DMS53 (cell line): ENCODE measurements around the gene RAB6B.

ENCODE experiments used
- DNase-seq: peaks from one replicate; lab custom pipeline; 2025; lab: John Stamatoyannopoulos, UW

The RAB6B gene

DNA sequence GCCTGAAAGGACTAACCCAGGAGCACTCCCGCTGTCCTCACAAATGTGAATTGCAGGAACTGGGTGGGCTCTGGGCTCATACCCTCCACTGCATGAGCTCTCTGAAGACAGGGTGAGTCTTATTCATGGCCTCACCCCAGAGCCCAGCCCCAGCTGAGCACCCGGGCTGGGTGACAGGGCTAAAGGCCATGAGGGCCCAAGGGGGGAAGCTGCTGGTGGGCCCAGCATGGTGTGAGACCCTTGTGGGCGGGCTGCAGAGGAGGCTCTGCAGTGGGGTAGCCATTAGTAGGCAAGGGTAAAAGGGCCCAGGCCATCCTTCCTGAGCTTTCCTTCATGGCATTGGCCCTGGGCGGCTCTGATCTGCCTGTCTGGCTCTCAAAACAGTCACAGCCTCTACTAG, 59.7 kb downstream of the RAB6B start:
- DNase-seq: no peak

DNA sequence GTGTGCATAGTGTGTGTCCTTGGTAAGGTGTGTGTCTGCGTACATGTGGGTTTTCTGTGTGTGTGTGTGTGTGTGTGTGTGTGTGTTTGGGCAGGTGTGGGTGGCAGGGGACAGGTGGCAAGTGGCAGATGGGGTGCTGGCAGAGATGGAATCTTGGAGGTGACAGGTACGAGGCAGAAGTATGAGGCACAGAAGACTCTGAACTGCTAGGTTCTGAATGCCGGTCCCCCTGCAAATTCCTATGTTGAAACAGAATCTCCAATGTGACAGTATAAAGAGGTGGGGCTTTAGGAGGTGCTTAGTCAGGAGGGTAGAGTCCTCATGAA, 60.3 kb downstream of the RAB6B start:
- no peak for DNase-seq

DNA sequence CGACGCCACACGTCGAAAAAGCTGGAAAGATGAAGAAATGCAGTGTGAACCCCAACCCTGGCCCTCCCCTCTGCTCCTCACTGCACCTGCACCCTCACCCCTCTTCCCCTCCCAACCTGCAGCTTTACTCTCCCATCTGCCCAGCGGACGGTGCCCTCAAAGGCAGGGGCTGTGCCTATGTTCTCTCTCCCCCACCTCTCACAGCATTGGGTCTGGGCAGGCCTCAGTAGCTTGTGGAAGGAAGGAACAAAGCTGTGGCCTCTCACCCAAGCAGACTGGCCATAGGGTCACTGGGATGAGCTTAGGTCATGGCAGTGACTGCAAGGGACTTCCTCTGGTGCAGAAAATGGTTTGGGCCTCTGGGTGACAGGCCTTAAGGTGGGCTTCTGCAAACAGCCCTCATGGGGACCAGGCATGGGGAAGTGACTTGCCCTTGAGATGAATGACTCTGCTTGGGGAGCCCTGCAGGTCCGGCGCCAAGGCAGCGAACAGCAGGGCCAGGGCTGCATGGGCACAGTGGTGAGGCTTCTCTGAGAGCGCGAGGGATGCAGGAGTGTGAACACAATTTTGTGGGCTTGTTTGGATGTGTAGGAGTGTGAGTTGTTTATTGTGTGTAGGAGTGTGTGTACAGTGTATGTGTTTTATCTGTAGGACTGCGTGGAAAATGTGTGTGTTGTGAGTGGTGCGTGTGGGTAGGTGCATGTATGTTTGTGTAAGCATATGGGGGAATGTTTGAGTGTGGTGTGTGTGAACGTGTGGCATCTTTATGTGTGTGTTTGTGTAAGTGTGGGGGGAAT, 60.9 kb downstream of the RAB6B start:
- DNase-seq: no peak

DNA sequence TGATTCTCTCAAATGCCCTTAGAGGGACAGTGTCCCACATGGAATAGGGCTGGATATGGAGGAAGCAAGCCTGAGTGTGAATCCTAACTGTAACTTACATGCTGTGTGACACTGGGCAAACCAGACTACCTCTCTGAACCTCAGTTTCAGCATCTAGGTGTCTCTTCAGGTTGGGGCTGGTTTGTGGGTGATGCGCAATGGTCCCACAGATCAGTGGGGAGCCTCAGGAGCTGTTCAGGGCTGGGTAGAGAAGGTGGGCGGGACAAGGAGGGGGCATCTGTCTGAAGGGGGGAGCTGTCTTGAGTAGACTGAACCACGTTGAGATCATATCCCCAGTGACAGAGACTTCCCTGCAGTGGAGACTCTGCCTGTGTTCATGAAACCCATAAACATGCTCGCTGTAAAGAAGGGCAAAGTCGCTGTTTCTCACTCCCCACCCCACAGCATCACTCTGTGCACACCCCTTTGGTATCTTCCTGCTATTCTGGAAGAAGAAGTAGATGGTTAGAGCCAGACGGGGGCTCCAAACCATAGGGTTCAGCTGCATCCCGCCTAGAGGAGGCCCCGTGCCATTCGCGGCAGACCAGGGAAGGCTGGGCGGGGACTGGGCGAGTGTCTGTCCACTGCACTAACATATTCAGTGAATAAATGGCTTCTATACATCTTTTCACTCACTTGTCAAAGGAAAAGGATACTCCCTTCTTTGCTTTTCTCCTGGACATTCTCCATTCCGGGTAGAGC, 61.6 kb downstream of the RAB6B start:
- DNase-seq: no peak

DNA sequence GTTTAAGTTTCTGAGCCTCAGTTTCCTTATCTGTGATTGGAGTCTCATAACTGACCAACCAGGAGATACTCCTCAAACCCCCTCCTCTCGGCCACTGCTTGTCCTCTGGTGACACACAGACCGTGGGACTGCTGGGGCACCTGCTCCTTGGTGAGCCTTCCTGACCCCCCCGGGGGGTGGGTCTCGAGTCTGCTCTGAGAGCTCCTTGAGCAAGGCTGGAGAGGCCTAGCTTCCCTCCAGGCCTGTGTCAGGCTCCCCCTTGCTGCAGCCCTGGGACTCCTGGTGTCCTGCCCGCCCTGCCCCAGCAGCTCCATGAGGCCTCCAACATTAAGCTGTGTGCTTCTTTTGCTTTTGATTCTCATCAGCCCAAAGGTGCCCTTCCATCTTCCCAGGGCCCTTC, 62.4 kb downstream of the RAB6B start:
- DNase-seq: no peak

DNA sequence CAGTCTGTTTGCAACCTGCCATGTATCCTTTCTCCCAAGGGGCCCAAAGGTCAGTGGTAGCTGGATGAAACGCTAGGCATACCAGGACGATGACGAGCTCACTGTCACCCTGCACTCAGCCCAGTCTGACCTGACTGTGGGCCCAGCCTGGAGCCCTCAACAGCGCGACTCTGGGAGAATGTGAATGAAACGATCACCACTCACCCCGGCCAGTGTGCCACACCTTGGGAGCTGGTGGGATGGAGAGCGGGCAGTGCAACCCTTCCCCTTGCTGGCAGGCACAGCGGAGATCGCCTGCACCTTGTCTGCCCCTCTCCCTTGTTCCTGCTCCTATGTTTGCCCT, 62.9 kb downstream of the RAB6B start:
- DNase-seq: no peak

DNA sequence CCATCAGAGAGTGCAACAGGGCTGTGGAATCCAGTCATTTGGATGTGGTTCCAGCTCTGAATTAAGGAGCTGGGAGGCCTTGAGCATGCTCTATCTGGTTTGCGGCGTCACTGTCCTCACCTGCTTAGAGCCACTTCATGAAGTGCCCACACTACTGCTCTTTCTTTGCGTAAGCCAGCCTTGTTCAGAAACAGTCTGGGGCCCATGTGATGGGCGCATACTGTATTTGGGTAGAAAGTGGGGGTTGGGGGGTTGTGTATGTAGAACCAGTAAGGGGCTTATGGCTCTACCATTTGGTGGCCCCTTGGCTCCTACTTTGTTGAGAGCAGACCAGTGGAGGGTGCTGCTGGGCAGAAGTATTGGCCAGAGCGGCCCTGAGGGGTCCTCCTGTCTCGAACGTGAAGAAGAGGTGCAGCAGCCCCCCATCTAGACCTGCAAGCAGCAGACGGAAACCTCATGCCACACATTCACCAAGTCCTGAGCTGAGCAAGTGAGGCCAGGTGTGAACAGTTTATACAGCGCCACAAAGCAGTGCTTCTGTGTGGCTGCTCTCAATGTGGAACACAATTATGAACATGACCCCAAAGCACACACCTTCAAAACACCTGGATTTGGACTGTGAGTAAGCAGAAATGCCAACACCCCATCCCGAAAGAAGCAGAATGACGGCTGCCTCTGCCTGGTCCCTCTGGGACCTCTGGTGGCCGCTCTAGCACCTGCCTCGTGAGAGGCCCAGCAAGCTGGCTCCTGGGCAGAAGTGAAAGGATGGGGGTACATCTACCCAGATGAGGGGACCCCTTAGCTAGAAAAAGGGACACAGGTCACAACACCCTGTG, 63.5 kb downstream of the RAB6B start:
- no peak for DNase-seq

DNA sequence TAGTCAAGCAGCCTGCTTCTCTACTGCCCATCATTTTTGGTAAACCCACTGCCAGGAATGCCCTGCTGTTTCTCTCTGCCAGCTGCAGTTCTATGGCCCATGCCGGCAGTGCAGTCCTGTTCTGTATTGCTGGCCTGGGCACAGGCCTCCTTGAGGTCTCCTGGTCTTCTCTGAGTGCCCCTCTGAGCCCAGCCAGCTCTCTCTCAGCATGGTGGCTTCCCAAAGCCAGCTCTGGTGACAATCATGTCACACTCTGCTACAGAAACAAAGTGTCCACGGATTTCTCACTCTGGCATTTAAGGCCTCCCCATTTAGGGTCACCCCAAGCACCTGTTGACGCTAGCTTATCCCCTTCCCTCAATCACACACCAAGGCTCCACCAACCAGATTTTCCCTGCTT, 65.6 kb downstream of the RAB6B start:
- DNase-seq: no peak

DNA sequence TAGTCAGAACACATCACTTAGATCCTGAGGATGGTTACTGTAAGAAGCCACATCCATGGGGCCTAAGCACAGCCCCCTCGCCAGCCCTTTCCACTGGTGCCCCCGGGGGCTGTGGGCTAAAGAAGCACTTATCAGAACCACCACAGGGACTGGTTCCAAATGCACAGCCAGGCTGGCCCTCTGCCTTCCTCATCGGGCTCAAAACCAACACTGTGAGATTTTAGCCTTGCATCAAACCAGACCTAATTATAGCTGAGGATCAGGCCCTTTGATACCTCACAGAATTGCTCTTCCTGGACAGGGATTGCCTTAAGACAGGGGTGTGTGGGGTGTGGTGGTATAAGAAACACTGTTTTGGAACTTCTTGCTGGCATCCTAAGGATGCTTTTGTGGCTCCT, 66.4 kb downstream of the RAB6B start:
- DNase-seq: no peak

DNA sequence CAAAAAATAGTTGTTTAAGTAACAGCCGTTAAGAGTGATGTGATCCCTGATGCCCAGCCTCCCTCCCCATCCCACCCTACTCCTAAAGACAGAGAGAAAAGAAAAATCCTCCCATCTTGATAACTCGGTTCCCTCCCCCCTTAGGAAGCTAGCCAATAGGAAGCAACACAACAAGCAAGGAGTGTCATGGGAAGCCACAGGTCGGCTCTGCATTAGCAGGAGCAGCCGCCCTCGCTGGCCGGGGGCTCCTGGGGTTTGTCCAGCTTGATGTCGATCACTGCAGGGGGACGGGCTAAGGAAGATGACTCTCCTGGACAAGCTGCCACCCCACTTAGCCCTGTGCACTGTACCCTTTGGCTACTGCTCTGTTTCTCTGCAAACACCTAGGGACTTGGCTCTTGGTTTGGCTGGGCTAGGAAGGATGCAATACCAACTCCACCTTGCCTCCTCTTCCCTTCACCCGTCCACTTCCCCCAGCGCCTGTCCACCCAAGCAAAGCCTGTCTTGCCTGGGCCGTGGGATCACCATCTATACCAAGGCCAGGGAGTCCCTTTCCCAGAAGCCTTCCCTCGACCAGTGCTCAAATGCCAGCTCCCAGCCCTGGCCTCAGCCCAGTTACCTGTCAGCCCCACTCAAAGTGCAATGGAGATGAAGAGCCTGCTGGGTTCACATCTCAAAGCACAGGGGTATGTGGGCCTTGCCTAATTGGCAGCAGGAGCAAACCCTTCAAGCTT, 66.9 kb downstream of the RAB6B start:
- peak; percentile 7 for DNase-seq

DNA sequence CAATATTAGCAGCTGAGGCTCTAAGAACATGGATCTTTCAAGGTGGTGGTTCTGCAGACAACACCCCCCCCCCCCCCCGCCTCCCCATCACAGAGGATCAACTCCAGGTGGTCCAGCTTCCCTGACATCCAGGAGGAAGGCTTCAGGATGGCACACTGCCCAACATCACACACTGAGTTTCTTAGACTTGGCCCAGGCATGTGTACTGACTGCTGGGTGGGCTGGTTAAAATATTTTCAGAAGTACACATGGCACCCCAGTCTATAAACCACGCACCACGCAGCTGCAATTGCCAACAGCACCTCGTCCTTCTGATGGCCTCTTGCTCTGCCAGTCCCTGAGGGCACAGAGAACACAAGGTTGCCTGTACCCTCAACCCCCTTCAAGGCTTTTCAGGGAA, 68.0 kb downstream of the RAB6B start:
- no peak for DNase-seq

DNA sequence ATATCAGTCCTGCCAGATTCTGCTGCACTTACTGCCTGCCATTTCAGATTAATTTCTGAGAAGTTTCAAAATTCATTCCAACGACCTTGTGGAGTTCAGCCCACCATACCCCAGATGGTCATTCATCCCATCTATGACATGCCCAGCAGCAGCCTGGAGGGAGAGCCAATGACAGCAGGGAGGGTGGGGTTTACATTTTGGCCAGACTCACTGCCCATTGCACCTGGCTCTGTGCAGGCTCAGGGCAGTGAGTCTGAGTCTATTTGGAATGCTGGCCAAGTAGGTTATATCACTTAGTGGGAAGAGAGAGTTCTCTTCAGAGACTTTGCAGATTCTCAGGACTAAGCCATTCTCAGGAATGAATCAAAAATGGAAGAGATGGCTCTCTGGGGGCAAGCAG, 68.5 kb downstream of the RAB6B start:
- no peak for DNase-seq

DNA sequence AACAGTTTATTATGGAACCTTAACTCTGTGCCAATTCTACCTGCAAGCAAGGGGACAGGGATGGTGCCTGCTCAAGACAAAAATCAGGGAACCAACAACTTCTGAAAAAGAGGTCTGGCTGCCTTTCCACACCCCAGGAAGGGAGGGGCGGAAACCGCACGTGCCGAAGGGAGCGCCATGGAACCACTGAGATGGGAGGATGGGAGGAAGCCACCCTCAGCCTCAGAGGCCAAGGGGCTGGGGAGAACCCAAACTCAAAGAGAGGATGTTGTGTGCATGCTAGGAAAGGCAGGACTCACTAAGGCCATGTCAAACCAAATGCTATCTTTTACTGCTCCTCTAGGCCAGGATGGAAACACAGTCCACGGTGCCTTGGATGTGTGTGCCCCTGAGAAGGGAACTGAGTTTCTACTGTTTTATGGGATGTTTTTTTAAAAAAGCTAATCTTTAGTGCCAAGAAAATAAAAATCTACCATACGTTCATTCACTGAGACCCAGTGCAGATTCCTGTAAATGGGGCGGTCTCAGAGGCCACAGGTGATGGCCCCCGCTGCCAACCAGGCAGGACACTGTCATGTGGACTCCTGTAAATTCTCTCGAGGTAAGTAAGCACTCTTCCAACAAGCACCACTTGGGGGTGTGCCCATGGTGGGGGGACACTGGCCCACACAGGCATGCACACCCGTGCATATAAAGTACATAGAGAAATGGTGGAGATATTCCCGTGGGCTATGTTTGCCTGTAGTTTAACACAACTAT, 69.5 kb downstream of the RAB6B start:
- no peak for DNase-seq

DNA sequence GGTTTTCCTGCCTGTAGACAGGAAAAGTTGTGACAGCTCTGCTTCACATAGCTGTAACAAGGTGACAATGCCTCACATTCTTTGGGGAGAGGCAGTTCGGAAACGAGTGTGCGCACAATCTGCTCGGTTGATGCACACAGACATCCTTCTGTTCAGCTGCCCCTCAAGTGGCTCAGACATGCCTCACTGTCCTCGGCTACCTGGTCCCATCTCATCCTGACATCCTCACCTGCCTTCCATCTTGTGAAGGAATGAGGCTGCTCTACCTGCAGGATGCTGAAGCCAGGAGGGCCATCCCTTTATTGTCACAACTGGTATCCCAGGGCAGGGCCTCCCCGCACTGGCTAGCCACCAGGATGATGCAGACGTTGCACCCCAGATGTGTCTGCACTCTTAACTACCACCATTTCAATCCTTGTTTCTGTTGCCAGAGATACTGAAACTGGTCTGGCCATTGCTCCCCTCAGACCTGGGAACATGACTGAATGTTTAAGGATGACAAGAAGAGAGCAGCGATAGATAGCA, 70.7 kb downstream of the RAB6B start:
- DNase-seq: no peak

DNA sequence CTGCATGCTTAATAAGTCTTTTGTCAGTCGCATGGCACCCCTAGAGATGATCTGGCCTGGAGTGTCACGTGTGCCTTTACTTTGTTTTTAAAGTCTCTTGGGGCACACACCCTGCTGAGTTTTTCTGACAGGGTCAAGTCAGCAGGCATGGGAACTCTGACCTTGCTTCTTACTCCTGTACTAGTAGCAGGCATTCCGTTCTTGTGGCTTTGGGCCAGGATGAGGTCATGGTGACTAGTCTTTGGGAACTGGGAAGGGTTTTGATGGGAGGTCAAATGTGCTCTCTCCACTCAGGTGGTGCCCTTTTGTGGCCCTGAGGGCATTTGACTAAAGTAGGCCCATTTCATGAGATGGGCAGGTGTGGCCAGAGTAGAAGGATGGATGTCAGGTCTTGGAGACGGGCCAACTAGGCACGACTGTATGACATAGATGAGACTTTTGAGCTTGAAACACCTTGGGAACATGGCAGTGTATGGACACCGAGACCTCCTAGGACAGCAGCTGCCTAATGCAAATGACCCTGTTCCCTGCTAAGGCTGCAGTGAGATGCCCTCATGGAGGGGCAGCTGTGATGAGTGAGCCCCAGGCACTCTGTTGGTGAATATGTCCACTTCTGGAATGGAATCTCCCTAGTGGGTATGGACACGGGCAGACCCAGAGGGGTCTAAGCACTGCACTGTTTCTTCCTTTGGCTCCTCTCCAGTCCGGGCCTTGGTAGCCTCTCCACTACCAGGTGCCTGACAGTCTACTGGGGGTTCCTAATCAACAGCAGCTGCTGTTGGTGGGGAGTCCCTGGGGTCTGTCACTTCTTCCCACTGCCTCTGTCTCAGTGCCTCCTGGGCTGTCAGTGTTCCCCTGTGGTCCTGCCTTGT, 73.7 kb downstream of the RAB6B start:
- peak; percentile 87 for DNase-seq

DNA sequence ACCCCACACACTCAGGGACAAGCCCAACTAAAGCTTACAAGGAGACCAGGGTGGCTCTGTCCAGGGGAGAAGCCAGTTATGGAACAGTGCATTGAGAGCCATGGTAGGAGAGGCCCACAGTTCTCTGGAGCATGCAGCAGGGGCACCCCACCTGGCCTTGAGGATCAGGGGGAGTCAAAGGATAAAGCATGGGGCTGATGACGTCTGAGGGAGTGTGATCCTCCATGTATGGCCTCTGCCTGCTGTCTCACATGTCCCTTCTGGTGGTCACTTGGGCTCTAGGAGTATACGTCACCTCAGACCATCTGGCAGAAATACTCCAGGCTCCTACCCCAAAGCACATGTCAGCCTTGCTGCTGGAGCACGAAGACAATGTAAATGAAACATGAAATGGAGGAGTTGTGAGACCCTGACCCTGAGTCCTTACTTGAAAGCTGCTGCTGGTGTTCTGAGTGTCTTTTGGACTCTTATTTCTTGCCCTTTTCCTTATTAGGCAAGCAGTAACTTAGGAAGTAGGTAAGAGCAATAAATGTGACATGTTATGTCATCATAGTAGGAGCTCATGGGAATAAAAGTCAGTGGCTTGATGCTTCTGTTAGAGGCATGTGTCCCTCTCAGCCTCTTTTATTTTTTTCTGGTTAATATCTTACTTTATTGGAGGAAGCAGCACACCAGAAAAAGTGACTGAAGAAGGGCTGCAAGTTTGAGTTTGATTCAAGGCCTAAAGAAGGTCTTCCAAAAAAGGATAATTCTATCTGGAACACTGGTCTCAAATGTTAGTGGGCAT, 74.6 kb downstream of the RAB6B start:
- no peak for DNase-seq

DNA sequence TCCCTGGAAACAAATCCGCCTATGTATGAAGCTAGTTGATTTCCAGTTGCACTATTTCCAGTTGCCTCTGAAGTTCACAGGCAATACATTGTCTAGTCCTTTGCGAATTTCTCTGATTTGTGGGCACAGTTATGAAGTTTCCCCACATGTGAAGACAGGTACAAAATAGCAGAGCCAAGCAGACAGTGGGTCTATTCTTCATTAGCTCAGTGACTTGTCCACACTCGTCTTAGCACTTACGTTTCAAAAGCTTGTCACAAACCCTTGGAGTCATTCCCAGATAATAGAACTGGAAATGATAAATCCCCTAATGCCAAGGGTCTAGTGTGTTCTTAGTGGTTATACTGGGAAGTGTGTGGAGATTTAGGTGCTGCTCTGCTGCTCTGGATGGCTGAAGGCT, 75.6 kb downstream of the RAB6B start:
- DNase-seq: no peak

DNA sequence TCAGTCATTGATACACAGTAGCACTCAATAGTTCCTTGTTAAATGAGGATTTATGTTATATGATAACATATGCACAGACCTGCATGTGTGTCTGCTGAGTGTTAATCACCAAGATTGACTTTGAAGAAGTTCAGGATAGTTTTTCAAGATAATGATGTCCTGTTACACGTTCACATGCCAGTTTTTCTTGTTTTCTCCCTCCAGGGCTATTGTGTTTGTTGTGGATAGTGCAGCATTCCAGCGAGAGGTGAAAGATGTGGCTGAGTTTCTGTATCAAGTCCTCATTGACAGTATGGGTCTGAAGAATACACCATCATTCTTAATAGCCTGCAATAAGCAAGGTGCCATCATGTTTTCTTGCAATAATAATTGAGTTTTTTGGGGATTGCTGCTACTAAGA, 80.3 kb downstream of the RAB6B start:
- no peak for DNase-seq

DNA sequence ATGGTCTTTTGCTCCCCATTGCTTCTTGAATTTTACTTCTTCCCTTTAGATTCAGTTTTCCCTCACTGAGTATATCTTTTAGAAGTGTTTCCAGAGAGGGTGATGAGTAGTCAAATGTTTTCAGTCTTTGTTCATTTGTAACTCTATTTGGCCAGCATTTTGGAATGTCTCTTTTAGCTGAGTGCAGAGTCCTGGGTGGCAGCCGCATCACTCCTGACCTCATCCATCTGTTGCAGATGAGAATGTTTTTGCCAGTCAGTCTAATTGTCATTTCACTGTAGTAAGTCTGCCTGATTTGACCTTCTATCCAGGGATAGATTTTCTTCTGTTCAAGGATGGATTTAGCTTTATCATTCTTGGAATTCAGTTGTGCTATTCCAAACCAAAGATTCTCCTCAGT, 82.8 kb downstream of the RAB6B start:
- DNase-seq: no peak
